Kidney (tissue), 14 donors: ENCODE data around the gene PATE4. TPM values are rescaled to one million over a fixed set of nuclear protein-coding genes. Genes with fewer than 3 reads are reported as not detected.
"Not testable (repeated sequence)": the region's sequence is repeated elsewhere in the genome, so short reads cannot be mapped to it uniquely, and the experiment has no call there.

ENCODE experiments used
- DNase-seq, 5 donors: peaks; one replicate each; pipeline ENCODE4 v3.0.0-alpha.2; 2013 to 2020
- FAIRE-seq: peaks from 2 replicates; lab custom pipeline; 2012; peaks lifted over from hg19 to GRCh38; lab: Jason Lieb, UNC
- H3K27ac ChIP-seq, 2 donors: one replicate each; pipeline ENCODE4 v1.7.0; 2013; ENCODE audit warnings: low read depth in 2 of 2, low read length in 2 of 2, inconsistent platforms in 1 of 2
- H3K27me3 ChIP-seq: one replicate; pipeline ENCODE4 v1.7.1; 2013; ENCODE audit warnings: low read length, inconsistent platforms; ENCODE audit not compliant: control insufficient read depth, insufficient read depth
- H3K36me3 ChIP-seq, 3 donors: one replicate each; pipeline versions ENCODE4 v1.7.0 to v1.7.1; 2013; ENCODE audit warnings: low read length in 3 of 3, control low read depth in 1 of 3, inconsistent platforms in 1 of 3; ENCODE audit not compliant: insufficient read depth in 3 of 3, control insufficient read depth in 2 of 3
- H3K4me1 ChIP-seq, 3 donors: one replicate each; pipeline versions ENCODE4 v1.7.0 to v1.7.1; 2013; ENCODE audit warnings: low read length in 3 of 3, inconsistent platforms in 1 of 3, low read depth in 1 of 3; ENCODE audit not compliant: control insufficient read depth in 2 of 3, insufficient read depth in 2 of 3
- H3K4me3 ChIP-seq, 3 donors: one replicate each; pipeline versions ENCODE4 v1.7.0 to v1.8.1; 2013; ENCODE audit warnings: low read length in 3 of 3, control low read depth in 1 of 3, inconsistent platforms in 1 of 3
- H3K9ac ChIP-seq, 3 donors: one replicate each; pipeline versions ENCODE4 v1.7.0 to v1.7.1; 2013; ENCODE audit warnings: low read length in 3 of 3, control low read depth in 1 of 3, inconsistent platforms in 1 of 3
- H3K9me3 ChIP-seq, 3 donors: one replicate each; pipeline versions ENCODE4 v1.7.0 to v1.7.1; 2013; ENCODE audit warnings: low read length in 3 of 3, control low read depth in 1 of 3, inconsistent platforms in 1 of 3; ENCODE audit not compliant: control insufficient read depth in 2 of 3, insufficient read depth in 1 of 3
- CTCF ChIP-seq: IDR thresholded peaks from 3 replicates; pipeline ENCODE4 v1.5.1; 2012; ENCODE audit warnings: mild to moderate bottlenecking, moderate library complexity, borderline replicate concordance; ENCODE audit not compliant: insufficient read depth; ENCODE audit errors: extremely low read depth
- intact Hi-C: fragments of 100-400 bp; cut with DNase I; formaldehyde crosslinking; loops from one replicate; pipeline ENCODE4 v1.11.1; 2022
- polyA plus RNA-seq: library from polyadenylated mRNA; stranded (reverse); fragments of 350-450 nt; fragmentation: Illumina TruSeq; extraction: RNeasy Lipid Tissue Mini Kit (QIAGEN cat#74804); gene quantifications from one replicate; pipeline ENCODE4 v1.2.3, GENCODE V29; 2014; ENCODE audit warnings: low read depth, low replicate concordance; ENCODE audit not compliant: insufficient read depth
- total RNA-seq: library from RNA; stranded (reverse); fragmentation: NEBNext Ultra II Directional; extraction: Animal tissue kit (Norgen Biotek cat#: 25700); gene quantifications from one replicate; pipeline ENCODE4 v1.2.1, GENCODE V29; 2021
- donor health status: control.
- donor health status: control.
- donor health status: control.
- donor health status: control.
- donor health status: control.
- donor health status: DM: yes; HTN: yes; CAD: no.
- donor health status: Normal renal cell carcinoma (clear cell type).

Gene PATE4
- total and polyA plus RNA-seq, 2 donors from 2014 or later = not detected

- TF ChIP-seq CTCF = no peak
- intact Hi-C loops = no loop called here
- Histone ChIP-seq H3K27ac (no peak overlapping the region), H3K4me3 (no peak overlapping the region), H3K9me3 (peaks cover 0 to 18% (median 2%) of the 10 kb centered on the region in 3 donors), H3K27me3 (no peaks in the 10 kb centered on the region), H3K4me1 (no peaks in the 10 kb centered on the region), H3K36me3 (no peaks in the 10 kb centered on the region), H3K9ac (no peak overlapping the region)
- DNase-seq (no peak), FAIRE-seq (no peak)
Measured at GRCh38 chr11:125807909-125808308, 25.2 kb upstream of the PATE4 start.

- no peak for FAIRE-seq
- H3K27ac ChIP-seq = no peak overlapping the region
- no peaks in the 10 kb centered on the region for H3K36me3 ChIP-seq
- DNase-seq = no peak
- H3K4me3 ChIP-seq = no peak overlapping the region
- H3K27me3 ChIP-seq = no peaks in the 10 kb centered on the region
- no peak overlapping the region for H3K9ac ChIP-seq
- peaks cover 0 to 3% (median 0%) of the 10 kb centered on the region in 3 donors for H3K9me3 ChIP-seq
- no peaks in the 10 kb centered on the region for H3K4me1 ChIP-seq
- no peak for TF ChIP-seq CTCF
- intact Hi-C loops = no loop called here
Measured at GRCh38 chr11:125835748-125836147, 2.6 kb downstream of the PATE4 start.

GRCh38 chr11:125842321-125842948 lies 9.3 kb downstream of the PATE4 start:
- DNase-seq = no peak
- Histone ChIP-seq H3K36me3 (no peaks in the 10 kb centered on the region), H3K27ac (no peak overlapping the region), H3K4me3 (no peak overlapping the region), H3K4me1 (no peaks in the 10 kb centered on the region), H3K9ac (no peak overlapping the region), H3K9me3 (peaks cover 0 to 13% (median 0%) of the 10 kb centered on the region in 3 donors), H3K27me3 (no peaks in the 10 kb centered on the region)
- no peak for FAIRE-seq
- TF ChIP-seq CTCF = no peak
- intact Hi-C loops = no loop called here

- H3K27me3 ChIP-seq = no peaks in the 10 kb centered on the region
- no peak for TF ChIP-seq CTCF
- H3K9me3 ChIP-seq = peaks cover 0 to 13% (median 0%) of the 10 kb centered on the region in 3 donors
- H3K9ac ChIP-seq = no peak overlapping the region
- FAIRE-seq (no peak), DNase-seq (no peak)
- H3K27ac ChIP-seq = no peak overlapping the region
- no peaks in the 10 kb centered on the region for H3K4me1 ChIP-seq
- H3K36me3 ChIP-seq = no peaks in the 10 kb centered on the region
- intact Hi-C loops = no loop called here
- H3K4me3 ChIP-seq = no peak overlapping the region
Measured at GRCh38 chr11:125846188-125846587, 13.1 kb downstream of the PATE4 start.

GRCh38 chr11:125857670-125858069 lies 24.6 kb downstream of the PATE4 start:
- H3K36me3 ChIP-seq, intact Hi-C loops: not testable (repeated sequence)

More at GRCh38 chr11:125857670-125858069, 24.6 kb downstream of the PATE4 start:
- H3K4me3 ChIP-seq, H3K9ac ChIP-seq, H3K9me3 ChIP-seq, FAIRE-seq, H3K27ac ChIP-seq, DNase-seq, H3K4me1 ChIP-seq, H3K27me3 ChIP-seq: not testable (repeated sequence)
